GM21381 (cell line): Measurements from ENCODE around the gene SLC7A5.
"Not testable (repeated sequence)": the region's sequence is repeated elsewhere in the genome, so short reads cannot be mapped to it uniquely, and the experiment has no call there.

Experiments
- ATAC-seq: cut with Tn5 transposase; IDR thresholded peaks from one replicate; pipeline ENCODE4 v1.9.1; 2021; ENCODE audit warnings: mild to moderate bottlenecking, moderate library complexity; ENCODE audit not compliant: unreplicated experiment

SLC7A5 gene

GRCh38 chr16:87835882-87836331 is 33.4 kb downstream of the SLC7A5 start:
- ATAC-seq: no peak

GRCh38 chr16:87834668-87835473 is 34.4 kb downstream of the SLC7A5 start:
- ATAC-seq: no peak

GRCh38 chr16:87834005-87834667 is 35.2 kb downstream of the SLC7A5 start:
- no peak for ATAC-seq

GRCh38 chr16:87833548-87833947 is 35.8 kb downstream of the SLC7A5 start:
- no peak for ATAC-seq

GRCh38 chr16:87832741-87833502 is 36.4 kb downstream of the SLC7A5 start:
- ATAC-seq: no peak

GRCh38 chr16:87832137-87832527 is 37.2 kb downstream of the SLC7A5 start:
- no peak for ATAC-seq

- no peak for ATAC-seq
Observed at GRCh38 chr16:87831421-87832136, 37.7 kb downstream of the SLC7A5 start.

- ATAC-seq: no peak
Observed at GRCh38 chr16:87830673-87831420, 38.5 kb downstream of the SLC7A5 start.

GRCh38 chr16:87829988-87830672 is 39.2 kb downstream of the SLC7A5 start:
- no peak for ATAC-seq

GRCh38 chr16:87829622-87829980 is 39.7 kb downstream of the SLC7A5 start:
- ATAC-seq: no peak

GRCh38 chr16:87828907-87829621 is 40.2 kb downstream of the SLC7A5 start:
- no peak for ATAC-seq

GRCh38 chr16:87828071-87828906 is 41.0 kb downstream of the SLC7A5 start:
- ATAC-seq: no peak

GRCh38 chr16:87827588-87827915 is 41.8 kb downstream of the SLC7A5 start:
- ATAC-seq: not testable (repeated sequence)

- no peak for ATAC-seq
Observed at GRCh38 chr16:87826798-87827587, 42.3 kb downstream of the SLC7A5 start.

- not testable (repeated sequence) for ATAC-seq
Observed at GRCh38 chr16:87826407-87826797, 42.9 kb downstream of the SLC7A5 start.

GRCh38 chr16:87825842-87826120 is 43.5 kb downstream of the SLC7A5 start:
- ATAC-seq: not testable (repeated sequence)

- no peak for ATAC-seq
Observed at GRCh38 chr16:87824991-87825841, 44.1 kb downstream of the SLC7A5 start.
